Smooth muscle cell (in vitro differentiated cells): Measurements from ENCODE around the gene TP73. TPM values are rescaled to one million over a fixed set of nuclear protein-coding genes. Genes with fewer than 3 reads are reported as not detected.

Experiments used
- DNase-seq: peaks from one replicate; lab custom pipeline; 2025; ENCODE audit not compliant: unreplicated experiment; lab: John Stamatoyannopoulos, UW
- H2AFZ ChIP-seq: fragments of 200-600 bp; sonication (generic); 2 replicates; pipeline ENCODE4 v1.6.0; 2016; ENCODE audit warnings: antibody characterized with exemption, low read depth, mild to moderate bottlenecking
- H3F3A ChIP-seq: fragments of 200-600 bp; sonication (generic); 2 replicates; pipeline ENCODE4 v1.6.0; 2017; ENCODE audit warnings: antibody characterized with exemption, low read depth
- H3K27ac ChIP-seq: fragments of 200-600 bp; sonication (generic); 2 replicates; pipeline ENCODE4 v1.5.1; 2016; ENCODE audit warnings: low read depth, mild to moderate bottlenecking
- H3K27me3 ChIP-seq: fragments of 200-600 bp; sonication (generic); 2 replicates; pipeline ENCODE4 v1.6.1; 2016; ENCODE audit warnings: low read depth, mild to moderate bottlenecking
- H3K36me3 ChIP-seq: fragments of 200-600 bp; sonication (generic); 2 replicates; pipeline ENCODE4 v1.5.1; 2016; ENCODE audit warnings: low read depth
- H3K4me1 ChIP-seq: fragments of 200-600 bp; sonication (generic); 2 replicates; pipeline ENCODE4 v1.5.1; 2016; ENCODE audit warnings: low read depth
- H3K4me2 ChIP-seq: fragments of 200-600 bp; sonication (generic); 2 replicates; pipeline ENCODE4 v1.6.0; 2016; ENCODE audit warnings: mild to moderate bottlenecking
- H3K4me3 ChIP-seq: fragments of 200-600 bp; sonication (generic); 2 replicates; pipeline ENCODE4 v1.5.1; 2016; ENCODE audit warnings: mild to moderate bottlenecking
- H3K79me2 ChIP-seq: fragments of 200-600 bp; sonication (generic); 2 replicates; pipeline ENCODE4 v1.6.0; 2016; ENCODE audit warnings: low read depth, mild to moderate bottlenecking
- H3K9ac ChIP-seq: fragments of 200-600 bp; sonication (generic); 2 replicates; pipeline ENCODE4 v1.6.0; 2016; ENCODE audit warnings: low read depth
- H3K9me3 ChIP-seq: fragments of 200-600 bp; sonication (generic); replicated peaks from 2 replicates; pipeline ENCODE4 v1.5.1; 2016; ENCODE audit warnings: low read depth
- H4K20me1 ChIP-seq: fragments of 200-600 bp; sonication (generic); 2 replicates; pipeline ENCODE4 v1.6.0; 2016; ENCODE audit warnings: low read depth
- CTCF ChIP-seq: fragments of 200-600 bp; sonication (generic); IDR thresholded peaks from 2 replicates; pipeline ENCODE4 v1.5.1; 2017; ENCODE audit warnings: borderline replicate concordance, mild to moderate bottlenecking, antibody characterized with exemption; ENCODE audit not compliant: insufficient read depth, poor library complexity, severe bottlenecking
- WGBS: methylation state at CpG from one replicate; pipeline ENCODE4 v1.1.7; 2016; ENCODE audit warnings: low lambda C conversion rate; 5-methylcytosine and 5-hydroxymethylcytosine counted together
- polyA plus RNA-seq: library from polyadenylated mRNA; unstranded; fragments of >200 nt; fragmentation: Nextera tagmentation; extraction: Ambion mirVana; gene quantifications from 2 replicates; pipeline ENCODE4 v1.2.1, GENCODE V29; 2016
- total RNA-seq: library from RNA; depleted of rRNA; stranded (reverse); fragments of >200 nt; gene quantifications from 2 replicates; pipeline ENCODE4 v1.2.3, GENCODE V29; 2014

Gene TP73
- total and polyA plus RNA-seq, 2 experiments from 2014 or later: 0.22 TPM; not detected in 1

DNA sequence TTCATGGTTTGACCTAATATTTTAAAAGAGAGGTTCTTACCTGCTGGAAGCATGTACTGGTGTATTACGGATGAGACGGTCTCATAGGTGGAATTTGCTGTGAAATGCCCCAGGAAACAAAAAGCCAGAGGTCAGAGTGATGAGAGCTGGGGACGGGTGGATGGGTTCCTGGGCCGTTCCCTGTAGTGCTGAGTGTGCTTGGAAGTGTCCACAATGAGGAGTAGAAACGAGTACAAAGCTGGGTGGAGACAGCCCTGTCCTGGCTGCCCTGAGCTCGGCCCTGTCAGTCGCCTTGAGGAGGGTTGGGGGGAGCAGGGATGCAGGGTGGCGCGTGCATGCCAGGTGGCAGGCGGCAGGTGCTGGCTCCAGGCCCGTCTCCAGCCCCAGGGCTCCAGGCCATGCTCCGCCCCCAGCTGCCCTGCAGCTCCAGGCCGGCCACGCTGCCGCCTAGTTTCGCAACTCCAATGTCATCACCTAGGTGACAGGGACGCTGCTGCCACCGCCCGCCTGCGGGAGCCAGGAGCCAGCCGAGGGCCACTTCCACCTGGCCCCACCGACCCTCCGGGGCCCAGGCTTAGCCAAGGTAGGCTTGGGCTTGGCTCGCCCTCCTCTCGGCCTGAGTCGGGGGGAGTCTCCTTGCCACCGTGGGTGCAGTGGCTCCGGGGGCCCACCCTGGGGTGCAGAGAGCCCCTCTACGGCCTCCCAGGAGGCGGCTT, 16.4 kb downstream of the TP73 start:
- Histone ChIP-seq H3K4me2 (no peak overlapping the region), H3K9ac (no peak overlapping the region), H3K36me3 (no peaks in the 10 kb centered on the region), H4K20me1 (no peaks in the 10 kb centered on the region), H3K9me3 (no peaks in the 10 kb centered on the region), H3K27me3 (no peaks in the 10 kb centered on the region), H3K27ac (no peak overlapping the region), H3K79me2 (no peaks in the 10 kb centered on the region), H3K4me1 (no peaks in the 10 kb centered on the region), H3F3A (no peaks in the 10 kb centered on the region), H3K4me3 (no peak overlapping the region), H2AFZ (no peak overlapping the region)
- no peak for DNase-seq
- WGBS: 39% methylated on average over 26 of the region's 30 CpGs
- TF ChIP-seq CTCF: no peak

GRCh38 chr1:3669421-3669821, 17.1 kb downstream of the TP73 start:
- no peaks in the 10 kb centered on the region for H3F3A ChIP-seq
- H2AFZ ChIP-seq: no peak overlapping the region
- TF ChIP-seq CTCF: no peak
- no peaks in the 10 kb centered on the region for H3K9me3 ChIP-seq
- no peaks in the 10 kb centered on the region for H3K27me3 ChIP-seq
- no peaks in the 10 kb centered on the region for H3K36me3 ChIP-seq
- H3K4me1 ChIP-seq: no peaks in the 10 kb centered on the region
- no peak overlapping the region for H3K4me3 ChIP-seq
- H3K79me2 ChIP-seq: no peaks in the 10 kb centered on the region
- WGBS: 90% methylated on average over 13 of the region's 14 CpGs
- no peak overlapping the region for H3K27ac ChIP-seq
- no peak overlapping the region for H3K4me2 ChIP-seq
- no peaks in the 10 kb centered on the region for H4K20me1 ChIP-seq
- no peak overlapping the region for H3K9ac ChIP-seq
- DNase-seq: no peak

GRCh38 chr1:3669971-3670431, 17.7 kb downstream of the TP73 start:
- DNase-seq: no peak
- 82% methylated on average over 9 of the region's 9 CpGs for WGBS
- Histone ChIP-seq H3K9me3 (no peaks in the 10 kb centered on the region), H3K27me3 (no peaks in the 10 kb centered on the region), H4K20me1 (no peaks in the 10 kb centered on the region), H3F3A (no peaks in the 10 kb centered on the region), H2AFZ (no peak overlapping the region), H3K79me2 (no peaks in the 10 kb centered on the region), H3K9ac (no peak overlapping the region), H3K27ac (no peak overlapping the region), H3K36me3 (no peaks in the 10 kb centered on the region), H3K4me1 (no peaks in the 10 kb centered on the region), H3K4me3 (no peak overlapping the region), H3K4me2 (no peak overlapping the region)
- TF ChIP-seq CTCF: no peak

- Histone ChIP-seq H3K9ac (no peak overlapping the region), H3K27me3 (no peaks in the 10 kb centered on the region), H3K27ac (no peak overlapping the region), H3F3A (no peaks in the 10 kb centered on the region), H3K79me2 (no peaks in the 10 kb centered on the region), H2AFZ (no peak overlapping the region), H4K20me1 (no peaks in the 10 kb centered on the region), H3K9me3 (no peaks in the 10 kb centered on the region), H3K4me2 (no peak overlapping the region), H3K4me3 (no peak overlapping the region), H3K4me1 (no peaks in the 10 kb centered on the region), H3K36me3 (no peaks in the 10 kb centered on the region)
- WGBS: 92% methylated on average over 13 of the region's 15 CpGs
- DNase-seq: no peak
- TF ChIP-seq CTCF: no peak
Observed at GRCh38 chr1:3670823-3671265, 18.5 kb downstream of the TP73 start.
